ENCODE data around the gene PYROXD2. TPM values are rescaled to one million over a fixed set of nuclear protein-coding genes. Genes with fewer than 3 reads are reported as not detected.

PYROXD2 gene
- total RNA-seq, 1 experiment from 2014 or later, result 2.3 TPM

DNA sequence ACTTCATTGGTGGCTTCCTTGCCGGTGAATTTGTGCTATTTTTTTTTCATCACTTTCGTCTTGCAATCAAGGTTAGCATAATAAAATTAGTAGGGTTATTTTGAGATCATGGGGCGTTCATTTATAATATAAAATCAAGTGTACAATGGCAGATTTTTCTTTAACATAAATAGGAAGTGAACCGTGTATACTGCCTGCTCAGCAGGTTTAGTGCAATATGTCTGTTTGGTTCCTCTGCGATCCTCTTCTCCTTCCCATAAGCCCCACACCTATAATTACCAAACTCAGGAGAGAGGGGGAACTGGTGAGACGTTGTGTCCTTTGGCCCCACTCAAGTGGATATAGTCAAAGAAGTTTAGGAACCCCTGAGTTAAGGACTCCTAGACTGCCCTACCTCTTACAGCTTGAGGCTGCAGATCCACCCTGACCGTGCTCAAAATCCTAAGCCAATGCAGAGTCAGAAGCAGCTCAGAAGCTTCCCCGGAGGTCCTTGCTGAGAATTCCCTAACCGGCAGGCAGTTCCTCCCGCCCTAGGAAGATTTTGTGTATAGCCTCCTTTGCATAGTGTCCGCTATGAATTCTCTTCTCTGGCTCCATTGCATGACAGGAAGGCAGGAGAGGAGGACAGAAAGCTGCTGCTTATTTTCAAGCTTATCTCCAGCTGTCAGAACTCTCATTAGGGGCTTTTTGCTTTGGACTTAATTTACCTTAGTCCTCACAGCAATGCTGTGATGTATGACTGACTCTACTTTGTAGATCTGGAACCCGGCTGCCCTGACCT is 41.5 kb downstream of the PYROXD2 start:
- no TSS peak for BruUV-seq (replicated peaks)

DNA sequence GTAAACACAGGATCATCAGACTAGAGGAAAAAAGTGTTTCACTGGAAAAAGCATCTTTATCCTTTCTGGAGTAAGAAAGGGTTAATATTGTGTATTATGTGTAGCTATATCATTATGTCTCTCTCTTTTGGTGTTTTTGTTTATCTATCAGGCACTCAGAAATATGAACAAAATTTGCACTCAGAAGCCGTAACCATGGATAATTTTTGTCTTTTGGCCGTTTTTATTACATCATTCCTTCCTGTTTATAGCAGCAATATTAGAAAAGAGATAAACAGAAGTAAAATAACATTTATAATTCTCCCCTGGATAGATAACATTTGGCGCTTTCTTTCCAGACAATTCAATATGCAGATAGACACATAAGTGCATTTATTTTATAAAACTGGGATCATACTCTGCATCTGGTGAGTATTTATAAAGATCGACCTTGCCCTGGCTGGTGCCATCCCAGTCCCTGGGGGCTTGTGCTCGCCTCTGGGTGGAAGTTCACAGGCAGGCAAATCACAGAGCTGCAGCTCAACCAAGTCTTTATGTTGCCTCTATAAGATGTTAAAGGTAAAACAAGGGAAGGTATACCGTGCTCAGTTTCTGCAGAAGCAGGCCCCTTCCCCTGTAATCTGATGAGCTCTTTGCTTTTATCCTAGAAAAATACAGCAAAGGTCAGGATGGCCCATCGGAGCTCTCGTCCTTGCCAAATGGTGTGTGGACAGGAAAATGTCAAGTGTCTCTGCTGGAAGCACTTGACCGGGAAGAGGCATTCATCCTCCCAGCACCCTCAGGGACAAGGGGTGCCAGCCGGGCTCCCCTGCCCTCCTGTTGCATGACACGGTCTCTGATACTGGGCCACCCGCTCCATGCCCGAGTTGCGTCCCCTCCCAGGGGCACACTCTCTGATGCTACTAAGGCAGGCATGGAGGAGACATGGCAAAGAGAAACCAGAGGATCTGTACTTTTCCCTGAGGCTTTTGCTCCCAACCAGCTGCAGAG is 43.9 kb downstream of the PYROXD2 start:
- TF ChIP-seq SIN3A (IDR thresholded peaks at IDR 0.05; ENCODE audit: borderline replicate concordance, insufficient read depth, low read depth, low read length) (no peak), POLR2AphosphoS5 (IDR thresholded peaks at IDR 0.05; ENCODE audit: low read depth, low read length) (no peak), TCF7L2 (IDR thresholded peaks at IDR 0.05; ENCODE audit: low read depth, low read length) (no peak)
- TF ChIP-seq, protein P1, sequence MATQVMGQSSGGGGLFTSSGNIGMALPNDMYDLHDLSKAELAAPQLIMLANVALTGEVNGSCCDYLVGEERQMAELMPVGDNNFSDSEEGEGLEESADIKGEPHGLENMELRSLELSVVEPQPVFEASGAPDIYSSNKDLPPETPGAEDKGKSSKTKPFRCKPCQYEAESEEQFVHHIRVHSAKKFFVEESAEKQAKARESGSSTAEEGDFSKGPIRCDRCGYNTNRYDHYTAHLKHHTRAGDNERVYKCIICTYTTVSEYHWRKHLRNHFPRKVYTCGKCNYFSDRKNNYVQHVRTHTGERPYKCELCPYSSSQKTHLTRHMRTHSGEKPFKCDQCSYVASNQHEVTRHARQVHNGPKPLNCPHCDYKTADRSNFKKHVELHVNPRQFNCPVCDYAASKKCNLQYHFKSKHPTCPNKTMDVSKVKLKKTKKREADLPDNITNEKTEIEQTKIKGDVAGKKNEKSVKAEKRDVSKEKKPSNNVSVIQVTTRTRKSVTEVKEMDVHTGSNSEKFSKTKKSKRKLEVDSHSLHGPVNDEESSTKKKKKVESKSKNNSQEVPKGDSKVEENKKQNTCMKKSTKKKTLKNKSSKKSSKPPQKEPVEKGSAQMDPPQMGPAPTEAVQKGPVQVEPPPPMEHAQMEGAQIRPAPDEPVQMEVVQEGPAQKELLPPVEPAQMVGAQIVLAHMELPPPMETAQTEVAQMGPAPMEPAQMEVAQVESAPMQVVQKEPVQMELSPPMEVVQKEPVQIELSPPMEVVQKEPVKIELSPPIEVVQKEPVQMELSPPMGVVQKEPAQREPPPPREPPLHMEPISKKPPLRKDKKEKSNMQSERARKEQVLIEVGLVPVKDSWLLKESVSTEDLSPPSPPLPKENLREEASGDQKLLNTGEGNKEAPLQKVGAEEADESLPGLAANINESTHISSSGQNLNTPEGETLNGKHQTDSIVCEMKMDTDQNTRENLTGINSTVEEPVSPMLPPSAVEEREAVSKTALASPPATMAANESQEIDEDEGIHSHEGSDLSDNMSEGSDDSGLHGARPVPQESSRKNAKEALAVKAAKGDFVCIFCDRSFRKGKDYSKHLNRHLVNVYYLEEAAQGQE (IDR thresholded peaks at IDR 0.05; ENCODE audit: insufficient read depth in 1 of 2, low read depth in 2 of 2, low read length in 1 of 2), result no peak
- TF ChIP-seq, protein P2, sequence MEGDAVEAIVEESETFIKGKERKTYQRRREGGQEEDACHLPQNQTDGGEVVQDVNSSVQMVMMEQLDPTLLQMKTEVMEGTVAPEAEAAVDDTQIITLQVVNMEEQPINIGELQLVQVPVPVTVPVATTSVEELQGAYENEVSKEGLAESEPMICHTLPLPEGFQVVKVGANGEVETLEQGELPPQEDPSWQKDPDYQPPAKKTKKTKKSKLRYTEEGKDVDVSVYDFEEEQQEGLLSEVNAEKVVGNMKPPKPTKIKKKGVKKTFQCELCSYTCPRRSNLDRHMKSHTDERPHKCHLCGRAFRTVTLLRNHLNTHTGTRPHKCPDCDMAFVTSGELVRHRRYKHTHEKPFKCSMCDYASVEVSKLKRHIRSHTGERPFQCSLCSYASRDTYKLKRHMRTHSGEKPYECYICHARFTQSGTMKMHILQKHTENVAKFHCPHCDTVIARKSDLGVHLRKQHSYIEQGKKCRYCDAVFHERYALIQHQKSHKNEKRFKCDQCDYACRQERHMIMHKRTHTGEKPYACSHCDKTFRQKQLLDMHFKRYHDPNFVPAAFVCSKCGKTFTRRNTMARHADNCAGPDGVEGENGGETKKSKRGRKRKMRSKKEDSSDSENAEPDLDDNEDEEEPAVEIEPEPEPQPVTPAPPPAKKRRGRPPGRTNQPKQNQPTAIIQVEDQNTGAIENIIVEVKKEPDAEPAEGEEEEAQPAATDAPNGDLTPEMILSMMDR (IDR thresholded peaks at IDR 0.05), result no peak
- ChIA-PET CTCF (no interaction called here), POLR2A (no interaction called here)
- DNase-seq (ENCODE audit: low read depth, low spot score), result no peak
- Histone ChIP-seq H3K36me3 (ENCODE audit: control insufficient read depth, insufficient read depth, low read length) (no peaks in the 10 kb centered on the region), H3K4me3 (ENCODE audit: low read depth in 2 of 2, low read length in 2 of 2) (no peak overlapping the region), H3K4me1 (ENCODE audit: control insufficient read depth, insufficient read depth, low read length) (no peaks in the 10 kb centered on the region), H3K9me3 (ENCODE audit: control insufficient read depth, insufficient read depth, low read depth, low read length) (no peaks in the 10 kb centered on the region), H3K27ac (ENCODE audit: low read length) (no peak overlapping the region), H3K27me3 (ENCODE audit: control insufficient read depth, insufficient read depth, low read length) (no peaks in the 10 kb centered on the region; the same call in 1 of the 2 replicates)
- ATAC-seq, result no peak
- BruUV-seq (replicated peaks), result no TSS peak
- intact Hi-C loops (cut with micrococcal nuclease; ENCODE audit: unreplicated experiment), result no loop called here
- in situ Hi-C loops (cut with HindIII; ENCODE audit: low pct_unique_long_range_greater_than_20kb, low sequenced_read_pairs), result no loop called here

More for the DNA sequence above, 41.5 kb downstream of the PYROXD2 start:
- in situ Hi-C loops (cut with HindIII; ENCODE audit: low pct_unique_long_range_greater_than_20kb, low sequenced_read_pairs), result no loop called here
- H3K4me1 ChIP-seq (ENCODE audit: control insufficient read depth, insufficient read depth, low read length), result no peaks in the 10 kb centered on the region
- TF ChIP-seq SIN3A (IDR thresholded peaks at IDR 0.05; ENCODE audit: borderline replicate concordance, insufficient read depth, low read depth, low read length) (no peak), POLR2AphosphoS5 (IDR thresholded peaks at IDR 0.05; ENCODE audit: low read depth, low read length) (no peak), TCF7L2 (IDR thresholded peaks at IDR 0.05; ENCODE audit: low read depth, low read length) (no peak)
- TF ChIP-seq, protein P1 (IDR thresholded peaks at IDR 0.05; ENCODE audit: insufficient read depth in 1 of 2, low read depth in 2 of 2, low read length in 1 of 2), result no peak
- TF ChIP-seq, protein P2 (IDR thresholded peaks at IDR 0.05), result no peak
- no peaks in the 10 kb centered on the region for H3K27me3 ChIP-seq (ENCODE audit: control insufficient read depth, insufficient read depth, low read length)
- no peak overlapping the region for H3K4me3 ChIP-seq (ENCODE audit: low read depth in 2 of 2, low read length in 2 of 2)
- H3K36me3 ChIP-seq (ENCODE audit: control insufficient read depth, insufficient read depth, low read length), result no peaks in the 10 kb centered on the region
- H3K27ac ChIP-seq (ENCODE audit: low read length), result no peak overlapping the region
- ChIA-PET CTCF (no interaction called here), POLR2A (no interaction called here)
- DNase-seq (ENCODE audit: low read depth, low spot score) (no peak), ATAC-seq (no peak)
- intact Hi-C loops (cut with micrococcal nuclease; ENCODE audit: unreplicated experiment), result no loop called here
- H3K9me3 ChIP-seq (ENCODE audit: control insufficient read depth, insufficient read depth, low read depth, low read length), result no peaks in the 10 kb centered on the region
